Gastroesophageal sphincter (tissue), 3 donors: ENCODE measurements around the gene GRPEL2.

Experiments used
- CTCF ChIP-seq, 4 experiments: fragments of 200-600 bp in 2 of 4; fragments of 450-650 bp in 2 of 4; sonication (generic) in 1 of 4; IDR thresholded peaks; one replicate each; pipeline ENCODE4 v1.5.1; 2017 to 2019; ENCODE audit warnings: antibody characterized with exemption in 4 of 4, mild to moderate bottlenecking in 2 of 4, moderate library complexity in 2 of 4
- EP300 ChIP-seq: sonication (generic); formaldehyde crosslinking; IDR thresholded peaks from one replicate; pipeline ENCODE4 v1.6.1; 2017; ENCODE audit warnings: antibody characterized with exemption, mild to moderate bottlenecking
- POLR2A ChIP-seq, 2 donors: fragments of 450-650 bp; IDR thresholded peaks; one replicate each; pipeline ENCODE4 v1.6.1; 2017; ENCODE audit warnings: antibody characterized with exemption in 2 of 2, mild to moderate bottlenecking in 2 of 2, moderate library complexity in 1 of 2
- POLR2AphosphoS5 ChIP-seq: sonication (generic); formaldehyde crosslinking; IDR thresholded peaks from one replicate; pipeline ENCODE4 v1.6.1; 2017; ENCODE audit warnings: antibody characterized with exemption

DNA sequence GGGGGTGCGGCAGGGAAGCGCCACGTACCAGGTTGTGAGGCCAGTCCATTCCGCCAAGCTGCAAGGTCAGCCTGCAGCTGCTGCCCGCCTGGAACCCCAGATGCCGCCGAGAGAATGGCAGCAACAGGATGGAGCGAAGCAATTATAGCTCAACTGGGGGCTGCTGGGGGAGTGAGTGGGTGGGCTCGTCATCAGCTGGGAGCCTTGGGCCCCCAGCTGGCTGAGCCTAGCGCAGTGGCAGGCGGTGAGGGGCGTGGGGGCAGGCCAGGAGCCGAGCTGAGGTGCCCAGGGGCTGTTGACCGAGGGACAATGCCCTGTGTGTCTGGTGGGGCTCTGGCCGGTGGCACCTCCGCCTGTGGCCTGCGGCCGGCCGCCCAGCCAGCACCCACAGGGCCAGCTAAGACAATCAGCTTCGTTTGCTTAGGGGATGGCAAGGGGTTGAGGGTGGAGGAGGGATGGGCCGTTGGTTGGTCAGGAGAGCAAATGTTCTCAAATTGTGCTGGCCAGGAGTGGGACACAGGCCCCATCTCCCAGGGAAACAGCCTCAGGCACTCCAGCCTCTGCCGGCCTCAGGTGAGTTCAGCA, 34.0 kb downstream of the GRPEL2 start, which contains the start of gene IL17B:
- no peak for TF ChIP-seq POLR2A (IDR thresholded peaks at IDR 0.05)
- no peak for TF ChIP-seq CTCF (IDR thresholded peaks at IDR 0.05)
- TF ChIP-seq POLR2AphosphoS5, result no peak
- TF ChIP-seq EP300, result no peak
